Measurements from ENCODE around the gene ARHGAP4.

GRCh38 chrX:153922932-153923857, 2.9 kb downstream of the ARHGAP4 start:
- TF ChIP-seq CTCF (conservative IDR thresholded peaks at IDR 0.05; ENCODE audit: low read depth, low read length), result peak; percentile 50
- TF ChIP-seq CEBPB (IDR thresholded peaks at IDR 0.05; ENCODE audit: low read depth, low read length), result no peak
- no peak for TF ChIP-seq USF2 (IDR thresholded peaks at IDR 0.05; ENCODE audit: low read depth, low read length)
- TF ChIP-seq POLR2A (IDR thresholded peaks at IDR 0.05; ENCODE audit: low read depth, low read length), result no peak
- 0 out of 2 replicates have a peak, but pooled peaks have one; percentile 17 for TF ChIP-seq RAD21 (IDR thresholded peaks at IDR 0.05; ENCODE audit: low read length)
- TF ChIP-seq RCOR1 (IDR thresholded peaks at IDR 0.05; ENCODE audit: insufficient replicate concordance, low read length), result no peak
- no peak for TF ChIP-seq NFE2L2 (IDR thresholded peaks at IDR 0.05; ENCODE audit: low read depth, low read length)

Measured in IMR-90 (cell line).